Esophagus muscularis mucosa (tissue), 4 donors: Measurements from ENCODE around the gene IGF1R. TPM values are rescaled to one million over a fixed set of nuclear protein-coding genes. Genes with fewer than 3 reads are reported as not detected.

Experiments used
- DNase-seq: peaks from one replicate; pipeline ENCODE4 v3.0.0-alpha.2; 2017; ENCODE audit errors: extremely low spot score
- H3K27ac ChIP-seq, 4 donors: fragments of 200-600 bp; sonication (generic); replicated peaks in 1 of 4; 1 replicate in 3 of 4; 2 replicates in 1 of 4; pipeline ENCODE4 v1.5.1; 2016 to 2019; ENCODE audit warnings: mild to moderate bottlenecking in 1 of 4
- H3K27me3 ChIP-seq, 4 donors: fragments of 200-600 bp; sonication (generic); one replicate each; pipeline versions ENCODE4 v1.5.1 to v1.6.0; 2016 to 2019
- H3K36me3 ChIP-seq, 4 donors: fragments of 200-600 bp; sonication (generic); one replicate each; pipeline ENCODE4 v1.5.1; 2016 to 2019
- H3K4me1 ChIP-seq, 4 donors: fragments of 200-600 bp; sonication (generic); one replicate each; pipeline ENCODE4 v1.5.1; 2016 to 2019
- H3K4me3 ChIP-seq, 4 donors: fragments of 200-600 bp; sonication (generic); 1 replicate in 2 of 4; 2 replicates in 2 of 4; pipeline ENCODE4 v1.5.1; 2016 to 2019; ENCODE audit warnings: mild to moderate bottlenecking in 4 of 4, moderate library complexity in 1 of 4
- H3K9me3 ChIP-seq, 4 donors: fragments of 200-600 bp; sonication (generic); 1 replicate in 3 of 4; 2 replicates in 1 of 4; pipeline ENCODE4 v1.5.1; 2016 to 2019
- EP300 ChIP-seq: sonication (generic); formaldehyde crosslinking; IDR thresholded peaks from one replicate; pipeline ENCODE4 v1.6.1; 2017; ENCODE audit warnings: antibody characterized with exemption
- POLR2A ChIP-seq: fragments of 450-650 bp; IDR thresholded peaks from one replicate; pipeline ENCODE4 v1.6.1; 2017; ENCODE audit warnings: antibody characterized with exemption, moderate library complexity, mild to moderate bottlenecking, low read depth
- POLR2AphosphoS5 ChIP-seq, 2 donors: sonication (generic); formaldehyde crosslinking; IDR thresholded peaks; one replicate each; pipeline ENCODE4 v1.6.1; 2017; ENCODE audit warnings: antibody characterized with exemption in 2 of 2
- WGBS: methylation state at CpG from one replicate; pipeline ENCODE4 v1.1.5; 2018; 5-methylcytosine and 5-hydroxymethylcytosine counted together
- intact Hi-C: fragments of 100-400 bp; cut with DNase I; formaldehyde crosslinking; loops from one replicate; pipeline ENCODE4 v1.15.1; 2023
- total RNA-seq, 4 donors: library from RNA; depleted of rRNA; stranded (reverse); fragments of >200 nt; gene quantifications; one replicate each; pipeline versions ENCODE4 v1.1.0 to v1.2.1, GENCODE V29; 2016
- TF ChIP-seq, protein P1 (sequence below), 3 experiments: fragments of 200-600 bp in 2 of 3; fragments of 450-650 bp in 1 of 3; sonication (generic) in 2 of 3; IDR thresholded peaks; one replicate each; pipeline ENCODE4 v1.5.1; 2017 to 2019; ENCODE audit warnings: antibody characterized with exemption in 3 of 3, mild to moderate bottlenecking in 2 of 3, moderate library complexity in 1 of 3

Gene IGF1R
- total RNA-seq, 4 donors from 2014 or later: 33.6 to 95.3 (median 49.7) TPM

DNA sequence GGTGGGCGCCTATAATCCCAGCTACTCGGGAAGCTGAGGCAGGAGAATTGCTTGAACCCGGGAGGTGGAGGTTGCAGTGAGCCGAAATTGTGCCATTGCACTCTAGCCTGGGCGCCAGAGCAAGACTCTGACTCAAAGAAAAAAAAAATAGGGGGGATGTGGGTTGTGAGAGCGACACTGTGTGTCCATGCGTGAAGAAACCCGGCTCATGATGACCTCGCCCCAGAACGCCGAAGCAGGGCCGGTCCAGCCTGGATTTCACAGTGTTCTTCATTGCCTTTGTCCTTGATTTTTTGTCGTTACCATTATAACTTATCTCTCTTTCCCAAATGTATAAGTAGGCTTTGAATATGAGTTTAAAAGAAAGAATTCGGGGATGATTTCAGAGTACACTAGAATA lies 230.5 kb downstream of the IGF1R start:
- H3K9me3 ChIP-seq: no peaks in the 10 kb centered on the region
- no peaks in the 10 kb centered on the region for H3K27me3 ChIP-seq
- no peaks in the 10 kb centered on the region for H3K36me3 ChIP-seq
- TF ChIP-seq POLR2AphosphoS5 (IDR thresholded peaks at IDR 0.05) (no peak), POLR2A (no peak)
- TF ChIP-seq, protein P1, sequence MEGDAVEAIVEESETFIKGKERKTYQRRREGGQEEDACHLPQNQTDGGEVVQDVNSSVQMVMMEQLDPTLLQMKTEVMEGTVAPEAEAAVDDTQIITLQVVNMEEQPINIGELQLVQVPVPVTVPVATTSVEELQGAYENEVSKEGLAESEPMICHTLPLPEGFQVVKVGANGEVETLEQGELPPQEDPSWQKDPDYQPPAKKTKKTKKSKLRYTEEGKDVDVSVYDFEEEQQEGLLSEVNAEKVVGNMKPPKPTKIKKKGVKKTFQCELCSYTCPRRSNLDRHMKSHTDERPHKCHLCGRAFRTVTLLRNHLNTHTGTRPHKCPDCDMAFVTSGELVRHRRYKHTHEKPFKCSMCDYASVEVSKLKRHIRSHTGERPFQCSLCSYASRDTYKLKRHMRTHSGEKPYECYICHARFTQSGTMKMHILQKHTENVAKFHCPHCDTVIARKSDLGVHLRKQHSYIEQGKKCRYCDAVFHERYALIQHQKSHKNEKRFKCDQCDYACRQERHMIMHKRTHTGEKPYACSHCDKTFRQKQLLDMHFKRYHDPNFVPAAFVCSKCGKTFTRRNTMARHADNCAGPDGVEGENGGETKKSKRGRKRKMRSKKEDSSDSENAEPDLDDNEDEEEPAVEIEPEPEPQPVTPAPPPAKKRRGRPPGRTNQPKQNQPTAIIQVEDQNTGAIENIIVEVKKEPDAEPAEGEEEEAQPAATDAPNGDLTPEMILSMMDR (IDR thresholded peaks at IDR 0.05): no peak
- H3K4me3 ChIP-seq: no peak overlapping the region
- peak overlapping the region; percentile 70 to 80 (median 73) for H3K27ac ChIP-seq
- intact Hi-C loops: no loop called here
- WGBS: 92% methylated on average over 14 of the region's 14 CpGs
- DNase-seq: no peak
- H3K4me1 ChIP-seq: peaks cover 60 to 91% (median 79%) of the 10 kb centered on the region in 4 donors

DNA sequence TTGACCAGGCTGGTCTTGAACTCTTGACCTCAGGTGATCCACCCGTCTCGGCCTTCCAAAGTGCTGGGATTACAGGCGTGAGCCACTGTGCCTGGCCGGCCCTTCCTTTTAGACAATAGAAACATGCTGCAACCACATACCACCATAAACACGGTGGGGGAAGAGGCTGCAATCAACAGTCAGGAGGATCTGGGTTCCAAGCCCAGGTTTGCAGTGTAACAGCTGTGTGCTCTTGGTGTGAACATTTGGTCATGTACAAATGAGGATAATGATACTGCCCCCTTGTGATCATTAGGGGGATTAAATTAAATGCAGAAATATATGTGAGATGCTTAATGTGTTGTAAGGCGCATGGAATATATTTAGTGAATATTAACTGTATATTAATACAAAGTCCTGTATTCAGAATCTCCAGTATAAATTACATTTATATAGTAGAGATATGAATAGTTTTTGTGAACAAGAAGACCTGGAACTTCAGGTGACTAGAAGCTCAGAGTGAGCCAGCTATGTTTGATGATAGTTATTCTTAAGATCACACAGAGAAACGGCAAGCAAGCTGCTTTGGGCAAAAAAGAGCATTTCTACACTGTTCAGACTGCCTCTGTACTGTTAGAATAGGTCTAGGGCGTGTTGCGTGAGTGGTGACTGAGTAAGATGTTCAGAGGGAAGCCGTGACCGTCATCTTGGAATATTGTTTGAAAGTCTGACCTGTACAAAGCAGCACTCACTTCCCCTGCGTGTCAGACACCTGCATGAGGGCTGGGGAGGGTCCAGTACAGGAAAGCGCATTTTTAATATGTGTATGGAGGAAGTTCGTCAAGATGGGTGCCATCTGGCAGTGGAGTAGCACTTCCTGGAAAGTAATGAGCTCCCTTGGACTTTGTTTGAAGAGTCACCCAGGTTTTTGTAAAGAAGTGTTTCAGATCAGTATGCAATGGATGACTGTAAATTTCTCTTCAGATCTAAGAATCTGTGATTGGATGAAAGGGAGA lies 233.5 kb downstream of the IGF1R start:
- WGBS: 76% methylated on average over 14 of the region's 14 CpGs
- H3K4me3 ChIP-seq: no peak overlapping the region
- H3K36me3 ChIP-seq: no peaks in the 10 kb centered on the region
- no peaks in the 10 kb centered on the region for H3K9me3 ChIP-seq
- DNase-seq: no peak
- H3K4me1 ChIP-seq: peaks cover 48 to 88% (median 69%) of the 10 kb centered on the region in 4 donors
- intact Hi-C loops: no loop called here
- no peak overlapping the region for H3K27ac ChIP-seq
- TF ChIP-seq EP300 (no peak), POLR2A (no peak), POLR2AphosphoS5 (IDR thresholded peaks at IDR 0.05) (no peak)
- TF ChIP-seq, protein P1 (IDR thresholded peaks at IDR 0.05): peak; percentile 53 to 67 (median 57)
- no peaks in the 10 kb centered on the region for H3K27me3 ChIP-seq

DNA sequence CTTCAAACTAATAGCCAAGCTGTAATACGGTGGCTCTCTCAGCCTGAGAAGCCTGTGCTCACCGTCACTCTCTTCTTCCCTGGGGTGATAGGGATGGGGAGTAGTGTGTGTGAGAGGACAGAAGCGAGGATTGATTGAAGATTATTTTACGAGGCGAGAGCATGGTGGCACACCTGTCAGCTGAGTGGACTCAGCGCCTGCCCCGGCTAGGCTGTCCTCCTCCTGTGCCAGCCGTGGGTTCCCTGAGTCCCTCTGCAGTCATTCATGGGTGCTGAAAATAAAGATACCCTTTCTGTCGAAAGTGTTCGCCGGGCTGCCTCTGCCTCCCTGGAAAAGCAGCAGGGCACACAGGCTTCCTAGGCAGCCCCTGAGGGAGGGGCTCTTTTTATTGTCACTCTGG lies 235.1 kb downstream of the IGF1R start:
- Histone ChIP-seq H3K9me3 (no peaks in the 10 kb centered on the region), H3K4me3 (no peak overlapping the region), H3K36me3 (no peaks in the 10 kb centered on the region), H3K27me3 (no peaks in the 10 kb centered on the region), H3K27ac (peak overlapping the region in 2 of 4 donors; percentile 7 to 8), H3K4me1 (peaks cover 35 to 85% (median 54%) of the 10 kb centered on the region in 4 donors)
- intact Hi-C loops: no loop called here
- DNase-seq: no peak
- 79% methylated on average over 8 of the region's 11 CpGs for WGBS
- no peak for TF ChIP-seq POLR2A
- TF ChIP-seq EP300: no peak
- TF ChIP-seq POLR2AphosphoS5 (IDR thresholded peaks at IDR 0.05): no peak
- TF ChIP-seq, protein P1 (IDR thresholded peaks at IDR 0.05): no peak

DNA sequence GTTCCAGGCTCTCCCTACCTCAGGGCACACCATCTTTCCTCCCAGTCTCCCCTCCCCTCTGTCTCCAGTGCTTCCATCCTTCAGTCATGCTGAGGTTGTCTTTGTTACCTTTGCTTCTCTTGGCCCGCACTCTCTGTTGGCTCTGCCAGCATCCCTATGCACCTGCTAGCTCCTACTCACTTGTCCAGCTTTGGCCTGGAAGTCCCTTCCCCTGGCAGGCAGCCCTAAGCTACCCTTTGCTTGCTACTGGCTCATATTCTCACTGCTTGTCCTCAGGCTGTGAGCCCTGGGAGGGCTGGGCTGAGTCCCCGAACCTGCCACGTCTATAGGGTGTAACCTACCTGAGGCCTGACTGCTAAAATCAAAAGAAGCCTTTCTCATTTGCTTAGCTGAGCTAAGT lies 236.6 kb downstream of the IGF1R start:
- intact Hi-C loops: no loop called here
- Histone ChIP-seq H3K36me3 (no peaks in the 10 kb centered on the region), H3K4me3 (no peak overlapping the region), H3K27ac (peak overlapping the region in 1 of 4 donors; percentile 9), H3K9me3 (no peaks in the 10 kb centered on the region), H3K4me1 (peaks cover 29 to 81% (median 55%) of the 10 kb centered on the region in 4 donors), H3K27me3 (no peaks in the 10 kb centered on the region)
- TF ChIP-seq POLR2AphosphoS5 (IDR thresholded peaks at IDR 0.05): no peak
- DNase-seq: no peak
- 89% methylated on average over 3 of the region's 3 CpGs for WGBS

DNA sequence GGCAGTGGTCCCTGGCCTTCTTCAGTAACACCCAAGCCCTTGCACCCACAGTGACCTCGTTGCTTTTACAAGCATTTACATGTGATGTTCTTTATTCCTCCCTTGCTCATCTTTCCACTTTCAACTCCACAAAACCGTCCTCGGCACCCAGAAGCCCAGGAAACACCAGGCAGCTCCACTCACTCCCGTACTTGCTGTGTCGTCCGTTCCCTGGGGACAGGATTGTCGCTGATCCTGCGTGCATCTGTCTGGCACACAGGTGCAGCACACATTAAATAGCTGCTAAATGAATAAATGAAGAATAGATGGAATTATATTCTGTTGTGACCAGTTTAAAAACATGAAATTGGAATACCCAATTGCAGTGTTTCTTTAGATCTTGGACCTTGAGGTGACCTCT lies 239.6 kb downstream of the IGF1R start:
- H3K36me3 ChIP-seq: peaks cover 0 to 14% (median 5%) of the 10 kb centered on the region in 4 donors
- no peak for TF ChIP-seq POLR2A
- TF ChIP-seq POLR2AphosphoS5 (IDR thresholded peaks at IDR 0.05): no peak
- no peak for TF ChIP-seq EP300
- TF ChIP-seq, protein P1 (IDR thresholded peaks at IDR 0.05): no peak
- 93% methylated on average over 8 of the region's 8 CpGs for WGBS
- DNase-seq: no peak
- H3K4me1 ChIP-seq: peaks cover 19 to 78% (median 44%) of the 10 kb centered on the region in 4 donors
- no peak overlapping the region for H3K27ac ChIP-seq
- H3K4me3 ChIP-seq: no peak overlapping the region
- H3K27me3 ChIP-seq: no peaks in the 10 kb centered on the region
- H3K9me3 ChIP-seq: no peaks in the 10 kb centered on the region
- intact Hi-C loops: no loop called here
